ENCODE results near the gene NUBP1. TPM values are rescaled to one million over a fixed set of nuclear protein-coding genes. Genes with fewer than 3 reads are reported as not detected.

The NUBP1 gene
- total RNA-seq, 1 experiment from 2014 or later, result 17.3 TPM

DNA sequence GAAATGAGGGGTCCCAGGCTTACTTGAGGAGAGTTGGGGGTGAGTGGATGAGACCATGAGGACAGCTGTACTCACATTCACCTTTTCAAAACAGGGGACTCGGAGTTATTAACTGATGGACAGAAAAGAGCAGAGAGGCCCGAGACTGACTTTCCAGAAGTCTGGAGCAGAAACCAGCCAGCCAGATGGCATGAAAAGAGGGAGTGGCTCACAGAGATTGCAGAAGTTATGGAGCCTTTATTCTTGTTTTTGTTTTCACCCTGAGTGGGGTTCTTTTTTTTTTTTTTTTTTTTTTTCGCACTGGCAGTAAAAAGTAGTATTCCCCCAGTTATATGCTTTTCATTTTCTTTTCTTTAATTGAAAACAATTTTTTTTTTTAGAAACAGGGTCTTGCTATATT, 56.1 kb downstream of the NUBP1 start:
- Mint-ChIP-seq H3K36me3 (ENCODE audit: insufficient read depth, unreplicated experiment) (no peaks in the 10 kb centered on the region), H3K27ac (ENCODE audit: low read depth, unreplicated experiment) (no peak overlapping the region), H3K9me3 (ENCODE audit: unreplicated experiment) (no peaks in the 10 kb centered on the region), H3K27me3 (ENCODE audit: insufficient read depth, unreplicated experiment) (no peaks in the 10 kb centered on the region), H3K4me1 (ENCODE audit: insufficient read depth, unreplicated experiment) (no peaks in the 10 kb centered on the region), H3K4me3 (ENCODE audit: unreplicated experiment) (no peak overlapping the region)
- CTCF ChIA-PET, result interaction anchor here (0.8 kb wide), 1 partner anchor 204 kb away, joined by 4 read pairs; no protein-coding TSS in a partner anchor
- TF ChIP-seq, protein P1, sequence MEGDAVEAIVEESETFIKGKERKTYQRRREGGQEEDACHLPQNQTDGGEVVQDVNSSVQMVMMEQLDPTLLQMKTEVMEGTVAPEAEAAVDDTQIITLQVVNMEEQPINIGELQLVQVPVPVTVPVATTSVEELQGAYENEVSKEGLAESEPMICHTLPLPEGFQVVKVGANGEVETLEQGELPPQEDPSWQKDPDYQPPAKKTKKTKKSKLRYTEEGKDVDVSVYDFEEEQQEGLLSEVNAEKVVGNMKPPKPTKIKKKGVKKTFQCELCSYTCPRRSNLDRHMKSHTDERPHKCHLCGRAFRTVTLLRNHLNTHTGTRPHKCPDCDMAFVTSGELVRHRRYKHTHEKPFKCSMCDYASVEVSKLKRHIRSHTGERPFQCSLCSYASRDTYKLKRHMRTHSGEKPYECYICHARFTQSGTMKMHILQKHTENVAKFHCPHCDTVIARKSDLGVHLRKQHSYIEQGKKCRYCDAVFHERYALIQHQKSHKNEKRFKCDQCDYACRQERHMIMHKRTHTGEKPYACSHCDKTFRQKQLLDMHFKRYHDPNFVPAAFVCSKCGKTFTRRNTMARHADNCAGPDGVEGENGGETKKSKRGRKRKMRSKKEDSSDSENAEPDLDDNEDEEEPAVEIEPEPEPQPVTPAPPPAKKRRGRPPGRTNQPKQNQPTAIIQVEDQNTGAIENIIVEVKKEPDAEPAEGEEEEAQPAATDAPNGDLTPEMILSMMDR (IDR thresholded peaks at IDR 0.05; ENCODE audit: unreplicated experiment), result no peak
- intact Hi-C loops (cut with micrococcal nuclease), result no loop called here
- no TSS peak for BruUV-seq (replicated peaks)
- POLR2A ChIA-PET, result no interaction called here
- DNase-seq (ENCODE audit: unreplicated experiment), result no peak

- Mint-ChIP-seq H3K4me3 (ENCODE audit: unreplicated experiment) (no peak overlapping the region), H3K36me3 (ENCODE audit: insufficient read depth, unreplicated experiment) (no peaks in the 10 kb centered on the region), H3K4me1 (ENCODE audit: insufficient read depth, unreplicated experiment) (no peaks in the 10 kb centered on the region), H3K27me3 (ENCODE audit: insufficient read depth, unreplicated experiment) (no peaks in the 10 kb centered on the region), H3K9me3 (ENCODE audit: unreplicated experiment) (no peaks in the 10 kb centered on the region), H3K27ac (ENCODE audit: low read depth, unreplicated experiment) (no peak overlapping the region)
- DNase-seq (ENCODE audit: unreplicated experiment), result no peak
- intact Hi-C loops (cut with micrococcal nuclease), result no loop called here
- TF ChIP-seq, protein P1 (IDR thresholded peaks at IDR 0.05; ENCODE audit: unreplicated experiment), result no peak
- no TSS peak for BruUV-seq (replicated peaks)
- ChIA-PET CTCF (no interaction called here), POLR2A (no interaction called here)
These were observed 61.7 kb downstream of the NUBP1 start for GRCh38 chr16:10805334-10805733.

- intact Hi-C loops (cut with micrococcal nuclease), result no loop called here
- Mint-ChIP-seq H3K4me1 (ENCODE audit: insufficient read depth, unreplicated experiment) (no peaks in the 10 kb centered on the region), H3K27ac (ENCODE audit: low read depth, unreplicated experiment) (no peak overlapping the region), H3K4me3 (ENCODE audit: unreplicated experiment) (no peak overlapping the region), H3K9me3 (ENCODE audit: unreplicated experiment) (no peaks in the 10 kb centered on the region), H3K27me3 (ENCODE audit: insufficient read depth, unreplicated experiment) (no peaks in the 10 kb centered on the region), H3K36me3 (ENCODE audit: insufficient read depth, unreplicated experiment) (no peaks in the 10 kb centered on the region)
- ChIA-PET POLR2A (no interaction called here), CTCF (interaction anchor here (1.1 kb wide), 1 partner anchor 34 kb away, joined by 5 read pairs; no protein-coding TSS in a partner anchor)
- TF ChIP-seq, protein P1 (IDR thresholded peaks at IDR 0.05; ENCODE audit: unreplicated experiment), result no peak
- no peak for DNase-seq (ENCODE audit: unreplicated experiment)
- no TSS peak for BruUV-seq (replicated peaks)
These were observed 63.1 kb downstream of the NUBP1 start for GRCh38 chr16:10806698-10807097.

- no peak for DNase-seq (ENCODE audit: unreplicated experiment)
- H3K9me3 Mint-ChIP-seq (ENCODE audit: unreplicated experiment), result no peaks in the 10 kb centered on the region
- ChIA-PET POLR2A (no interaction called here), CTCF (no interaction called here)
- TF ChIP-seq, protein P1 (IDR thresholded peaks at IDR 0.05; ENCODE audit: unreplicated experiment), result no peak
- no peak overlapping the region for H3K4me3 Mint-ChIP-seq (ENCODE audit: unreplicated experiment)
- no peaks in the 10 kb centered on the region for H3K36me3 Mint-ChIP-seq (ENCODE audit: insufficient read depth, unreplicated experiment)
- BruUV-seq (replicated peaks), result no TSS peak
- H3K4me1 Mint-ChIP-seq (ENCODE audit: insufficient read depth, unreplicated experiment), result no peaks in the 10 kb centered on the region
- intact Hi-C loops (cut with micrococcal nuclease), result no loop called here
- no peaks in the 10 kb centered on the region for H3K27me3 Mint-ChIP-seq (ENCODE audit: insufficient read depth, unreplicated experiment)
- no peak overlapping the region for H3K27ac Mint-ChIP-seq (ENCODE audit: low read depth, unreplicated experiment)
These were observed 64.6 kb downstream of the NUBP1 start for GRCh38 chr16:10808218-10808617.

All from MCF 10A (cell line).